Prostate gland (tissue), 2 donors: ENCODE data around the gene GOLGA8Q.
"Not testable (repeated sequence)": the region's sequence is repeated elsewhere in the genome, so short reads cannot be mapped to it uniquely, and the experiment has no call there.

Experiments used
- POLR2A ChIP-seq: fragments of 450-650 bp; IDR thresholded peaks from one replicate; pipeline ENCODE4 v1.6.1; 2016; ENCODE audit warnings: antibody characterized with exemption, mild to moderate bottlenecking
- TF ChIP-seq, protein P1 (sequence below), 4 experiments: fragments of 200-600 bp in 2 of 4; fragments of 450-650 bp in 2 of 4; sonication (generic) in 2 of 4; IDR thresholded peaks; 1 replicate in 3 of 4; 2 replicates in 1 of 4; pipeline ENCODE4 v1.5.1; 2016 to 2019; ENCODE audit warnings: antibody characterized with exemption in 4 of 4, mild to moderate bottlenecking in 2 of 4, moderate library complexity in 2 of 4

DNA sequence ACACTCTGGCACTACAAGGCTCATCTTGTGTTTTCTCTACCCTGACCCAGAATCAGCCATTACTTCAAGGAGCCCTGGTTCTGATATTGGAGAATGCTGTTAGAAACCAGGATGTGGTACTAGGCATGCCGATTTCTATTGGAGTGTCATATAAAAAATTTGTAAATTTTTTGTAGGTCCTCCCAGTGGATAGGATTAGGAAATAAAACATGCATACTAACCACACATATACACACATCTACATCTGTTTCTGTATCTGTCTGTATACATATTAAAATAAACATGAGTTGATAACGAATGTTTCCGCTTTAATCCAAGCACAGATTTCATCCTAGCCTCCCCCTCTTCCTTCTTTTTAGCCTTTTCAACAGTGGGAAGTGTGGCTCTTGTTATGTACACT lies 22.8 kb upstream of the GOLGA8Q start:
- TF ChIP-seq, protein P1, sequence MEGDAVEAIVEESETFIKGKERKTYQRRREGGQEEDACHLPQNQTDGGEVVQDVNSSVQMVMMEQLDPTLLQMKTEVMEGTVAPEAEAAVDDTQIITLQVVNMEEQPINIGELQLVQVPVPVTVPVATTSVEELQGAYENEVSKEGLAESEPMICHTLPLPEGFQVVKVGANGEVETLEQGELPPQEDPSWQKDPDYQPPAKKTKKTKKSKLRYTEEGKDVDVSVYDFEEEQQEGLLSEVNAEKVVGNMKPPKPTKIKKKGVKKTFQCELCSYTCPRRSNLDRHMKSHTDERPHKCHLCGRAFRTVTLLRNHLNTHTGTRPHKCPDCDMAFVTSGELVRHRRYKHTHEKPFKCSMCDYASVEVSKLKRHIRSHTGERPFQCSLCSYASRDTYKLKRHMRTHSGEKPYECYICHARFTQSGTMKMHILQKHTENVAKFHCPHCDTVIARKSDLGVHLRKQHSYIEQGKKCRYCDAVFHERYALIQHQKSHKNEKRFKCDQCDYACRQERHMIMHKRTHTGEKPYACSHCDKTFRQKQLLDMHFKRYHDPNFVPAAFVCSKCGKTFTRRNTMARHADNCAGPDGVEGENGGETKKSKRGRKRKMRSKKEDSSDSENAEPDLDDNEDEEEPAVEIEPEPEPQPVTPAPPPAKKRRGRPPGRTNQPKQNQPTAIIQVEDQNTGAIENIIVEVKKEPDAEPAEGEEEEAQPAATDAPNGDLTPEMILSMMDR (IDR thresholded peaks at IDR 0.05), result not testable (repeated sequence)
- TF ChIP-seq POLR2A, result not testable (repeated sequence)
